ENCODE results near the gene NUAK1.

DNA sequence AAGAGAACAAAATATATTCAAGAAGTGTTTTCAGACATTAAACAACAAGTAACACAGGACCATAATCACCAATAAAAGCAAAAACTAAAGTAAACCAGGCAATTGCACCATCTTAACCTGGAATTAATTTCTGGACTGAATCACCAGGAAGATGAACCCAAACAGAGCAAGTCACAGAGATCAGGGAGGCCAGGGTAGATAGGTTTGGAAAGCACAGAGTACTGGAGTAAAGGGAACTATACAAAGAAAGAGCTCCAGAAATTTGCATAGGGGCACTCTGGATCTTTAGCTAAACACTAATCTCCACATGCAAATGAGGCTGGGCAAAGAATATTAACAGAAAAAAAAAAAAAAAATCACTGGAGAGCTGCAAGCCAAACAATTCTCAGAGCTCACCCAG, 84.7 kb downstream of the NUAK1 start:
- TF ChIP-seq GATA2 (IDR thresholded peaks at IDR 0.05; ENCODE audit: low read depth, low read length) (no peak), GATA3 (IDR thresholded peaks at IDR 0.05; ENCODE audit: low read depth, low read length) (no peak)
